Measurements from ENCODE around the gene M1AP.
"Not testable (repeated sequence)": the region's sequence is repeated elsewhere in the genome, so short reads cannot be mapped to it uniquely, and the experiment has no call there.

Gene M1AP

GRCh38 chr2:74567881-74568280 lies 80.2 kb downstream of the M1AP start:
- no peak for DNase-seq (ENCODE audit: insufficient read length, low spot score)
- no peak for TF ChIP-seq CTCF (IDR thresholded peaks at IDR 0.05; ENCODE audit: insufficient read depth, missing control alignments)
- no peak for FAIRE-seq

- TF ChIP-seq CTCF (IDR thresholded peaks at IDR 0.05; ENCODE audit: insufficient read depth, missing control alignments): no peak
- no peak for DNase-seq (ENCODE audit: insufficient read length, low spot score)
- FAIRE-seq: no peak
Observed at GRCh38 chr2:74566754-74567085, 81.4 kb downstream of the M1AP start.

GRCh38 chr2:74566076-74566753 lies 81.9 kb downstream of the M1AP start:
- TF ChIP-seq CTCF (IDR thresholded peaks at IDR 0.05; ENCODE audit: insufficient read depth, missing control alignments): no peak
- FAIRE-seq: no peak
- DNase-seq (ENCODE audit: insufficient read length, low spot score): no peak

- DNase-seq (ENCODE audit: insufficient read length, low spot score): no peak
- no peak for TF ChIP-seq CTCF (IDR thresholded peaks at IDR 0.05; ENCODE audit: insufficient read depth, missing control alignments)
- no peak for FAIRE-seq
Observed at GRCh38 chr2:74564222-74564621, 83.9 kb downstream of the M1AP start.

- no peak for FAIRE-seq
- DNase-seq (ENCODE audit: insufficient read length, low spot score): no peak
- TF ChIP-seq CTCF (IDR thresholded peaks at IDR 0.05; ENCODE audit: insufficient read depth, missing control alignments): no peak
Observed at GRCh38 chr2:74562126-74562775, 85.9 kb downstream of the M1AP start.

- FAIRE-seq; DNase-seq (ENCODE audit: insufficient read length, low spot score): not testable (repeated sequence)
Observed at GRCh38 chr2:74561022-74561421, 87.1 kb downstream of the M1AP start.

GRCh38 chr2:74560591-74560990 lies 87.5 kb downstream of the M1AP start:
- DNase-seq (ENCODE audit: insufficient read length, low spot score): no peak
- TF ChIP-seq CTCF (IDR thresholded peaks at IDR 0.05; ENCODE audit: insufficient read depth, missing control alignments): no peak
- FAIRE-seq: no peak

Measured in D721Med (cell line).